Right lobe of liver (tissue), 6 donors: Measurements from ENCODE around the gene SLC7A5. TPM values are rescaled to one million over a fixed set of nuclear protein-coding genes. Genes with fewer than 3 reads are reported as not detected.
A peak's percentile ranks its signal among the peaks of the same experiment; 100 is the strongest.

Experiments used
- ATAC-seq, 4 donors: fragments of 200-7000 bp; cut with Tn5 transposase; one replicate each; pipeline ENCODE4 v1.9.1; 2020; ENCODE audit warnings: mild to moderate bottlenecking in 4 of 4, moderate library complexity in 4 of 4
- DNase-seq, 3 donors: peaks; one replicate each; pipeline ENCODE4 v3.0.0-alpha.2; 2020
- H3K27ac ChIP-seq, 3 donors: fragments of 200-600 bp; one replicate each; pipeline ENCODE4 v1.8.0; 2022
- H3K27me3 ChIP-seq, 2 donors: fragments of 200-600 bp; one replicate each; pipeline ENCODE4 v1.8.0; 2022
- H3K36me3 ChIP-seq, 4 donors: fragments of 200-600 bp; sonication (generic) in 1 of 4; one replicate each; pipeline versions ENCODE4 v1.5.1 to v1.8.0; 2017 to 2022; ENCODE audit warnings: control low read depth in 1 of 4
- H3K4me1 ChIP-seq, 4 donors: fragments of 200-600 bp; sonication (generic) in 1 of 4; one replicate each; pipeline versions ENCODE4 v1.5.1 to v1.8.0; 2017 to 2022; ENCODE audit warnings: control low read depth in 1 of 4
- H3K4me3 ChIP-seq, 3 donors: fragments of 200-600 bp; one replicate each; pipeline ENCODE4 v1.8.0; 2022
- H3K9me3 ChIP-seq, 4 donors: fragments of 200-600 bp; sonication (generic) in 1 of 4; one replicate each; pipeline versions ENCODE4 v1.5.1 to v1.8.0; 2017 to 2022; ENCODE audit warnings: control low read depth in 1 of 4
- POLR2A ChIP-seq: fragments of 450-650 bp; IDR thresholded peaks from one replicate; pipeline ENCODE4 v1.6.1; 2017; ENCODE audit warnings: antibody characterized with exemption, mild to moderate bottlenecking
- WGBS: methylation state at CpG from one replicate; pipeline ENCODE4 v1.1.6; 2018; ENCODE audit warnings: low coverage, low lambda C conversion rate; ENCODE audit not compliant: insufficient coverage; ENCODE audit errors: missing lambda C conversion rate; 5-methylcytosine and 5-hydroxymethylcytosine counted together
- intact Hi-C, 2 donors: fragments of 100-400 bp; cut with DNase I; formaldehyde crosslinking; loops; one replicate each; pipeline versions ENCODE4 v1.11.2 to v1.14.1; 2022
- total RNA-seq, 6 experiments: library from RNA; depleted of rRNA in 2 of 6; stranded (reverse); fragments of >200 nt in 2 of 6; fragmentation: NEBNext Ultra II Directional in 3 of 6; extraction: Animal tissue kit (Norgen Biotek cat#: 25700) in 3 of 6; gene quantifications; one replicate each; pipeline versions ENCODE4 v1.1.0 to v1.2.4, GENCODE V29; 2016 to 2023
- TF ChIP-seq, protein P1 (sequence below), 4 donors: fragments of 200-600 bp in 3 of 4; fragments of 450-650 bp in 1 of 4; IDR thresholded peaks; one replicate each; pipeline versions ENCODE4 v1.5.1 to v1.8.0; 2016 to 2022; ENCODE audit warnings: antibody characterized with exemption in 4 of 4, mild to moderate bottlenecking in 2 of 4
- donor health status: DM: no; HTN: yes; CAD: no.
- donor health status: DM: no; HTN: no; CAD: no.
- donor health status: DM: no; HTN: no; CAD: no.
- donor health status: DM: no; HTN: yes; CAD: no.
- donor health status: DM: no; HTN: yes; CAD: no.

SLC7A5 gene
- total RNA-seq, 6 experiments from 2014 or later, result 7.0 to 16.3 (median 12.4) TPM

DNA sequence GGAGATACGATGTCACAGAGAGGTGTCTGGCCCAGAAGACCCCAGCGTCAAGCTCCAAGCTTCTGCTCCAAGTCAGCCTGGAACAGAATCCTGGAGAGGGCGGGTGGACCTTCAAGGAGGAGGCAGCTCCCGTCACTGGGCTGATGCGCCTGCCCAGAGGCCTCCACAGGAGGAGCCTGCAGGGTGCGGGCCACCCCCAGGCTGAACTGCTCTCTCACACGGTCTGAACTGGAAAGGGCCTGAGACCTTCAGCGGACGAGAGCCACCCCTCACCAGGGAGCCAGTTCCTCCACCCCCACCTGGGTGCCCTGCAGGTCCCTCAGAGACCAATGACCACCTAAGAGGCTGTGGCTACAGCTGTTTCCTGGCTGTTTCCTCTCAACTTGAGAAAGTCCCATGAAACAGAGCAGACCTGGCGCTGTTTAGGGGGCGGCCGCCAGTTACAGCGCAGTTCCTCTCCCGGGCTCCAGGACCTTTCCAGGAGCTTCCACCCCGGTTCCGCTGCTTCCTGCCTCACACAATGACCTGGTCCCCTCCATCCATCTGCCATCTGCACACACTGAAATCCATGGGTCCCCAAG, 67.5 kb downstream of the SLC7A5 start:
- Histone ChIP-seq H3K27ac (no peak overlapping the region), H3K4me3 (no peak overlapping the region), H3K9me3 (no peaks in the 10 kb centered on the region), H3K36me3 (no peaks in the 10 kb centered on the region), H3K27me3 (no peaks in the 10 kb centered on the region), H3K4me1 (peaks cover 0 to 3% (median 0%) of the 10 kb centered on the region in 4 donors)
- ATAC-seq (peak in 1 of 4 donors; percentile 11), DNase-seq (no peak)
- intact Hi-C loops, result no loop called here
- TF ChIP-seq, protein P1, sequence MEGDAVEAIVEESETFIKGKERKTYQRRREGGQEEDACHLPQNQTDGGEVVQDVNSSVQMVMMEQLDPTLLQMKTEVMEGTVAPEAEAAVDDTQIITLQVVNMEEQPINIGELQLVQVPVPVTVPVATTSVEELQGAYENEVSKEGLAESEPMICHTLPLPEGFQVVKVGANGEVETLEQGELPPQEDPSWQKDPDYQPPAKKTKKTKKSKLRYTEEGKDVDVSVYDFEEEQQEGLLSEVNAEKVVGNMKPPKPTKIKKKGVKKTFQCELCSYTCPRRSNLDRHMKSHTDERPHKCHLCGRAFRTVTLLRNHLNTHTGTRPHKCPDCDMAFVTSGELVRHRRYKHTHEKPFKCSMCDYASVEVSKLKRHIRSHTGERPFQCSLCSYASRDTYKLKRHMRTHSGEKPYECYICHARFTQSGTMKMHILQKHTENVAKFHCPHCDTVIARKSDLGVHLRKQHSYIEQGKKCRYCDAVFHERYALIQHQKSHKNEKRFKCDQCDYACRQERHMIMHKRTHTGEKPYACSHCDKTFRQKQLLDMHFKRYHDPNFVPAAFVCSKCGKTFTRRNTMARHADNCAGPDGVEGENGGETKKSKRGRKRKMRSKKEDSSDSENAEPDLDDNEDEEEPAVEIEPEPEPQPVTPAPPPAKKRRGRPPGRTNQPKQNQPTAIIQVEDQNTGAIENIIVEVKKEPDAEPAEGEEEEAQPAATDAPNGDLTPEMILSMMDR (IDR thresholded peaks at IDR 0.05), result no peak
- 100% methylated on average over 1 of the region's 16 CpGs for WGBS

DNA sequence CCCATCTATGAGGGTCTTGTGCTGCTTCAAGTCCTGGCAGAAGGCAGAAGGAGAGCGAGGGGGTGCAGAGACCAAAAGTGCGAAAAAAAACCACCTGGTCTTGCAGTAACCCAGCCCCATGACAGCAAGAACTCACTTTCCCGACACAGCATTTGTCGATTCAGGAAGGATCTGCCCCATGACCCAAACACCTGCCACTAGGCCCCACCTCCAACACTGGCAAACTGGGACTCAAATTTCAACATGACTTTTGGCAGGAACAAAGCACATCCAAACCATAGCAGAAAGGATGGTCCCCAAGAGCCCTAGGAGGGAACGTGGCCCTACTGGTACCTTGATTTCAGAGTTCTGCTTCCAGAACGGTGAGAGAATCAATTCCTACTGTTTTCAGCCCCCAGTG, 68.8 kb downstream of the SLC7A5 start:
- TF ChIP-seq, protein P1 (IDR thresholded peaks at IDR 0.05), result no peak
- TF ChIP-seq POLR2A, result no peak
- no peaks in the 10 kb centered on the region for H3K36me3 ChIP-seq
- DNase-seq (peak in 1 of 3 donors; percentile 72), ATAC-seq (peak; percentile 79 to 91 (median 82))
- H3K27ac ChIP-seq, result no peak overlapping the region
- no peak overlapping the region for H3K4me3 ChIP-seq
- H3K4me1 ChIP-seq, result peaks cover 0 to 3% (median 0%) of the 10 kb centered on the region in 4 donors
- no peaks in the 10 kb centered on the region for H3K27me3 ChIP-seq
- WGBS, result 39% methylated on average over 5 of the region's 6 CpGs
- intact Hi-C loops, result no loop called here
- H3K9me3 ChIP-seq, result no peaks in the 10 kb centered on the region

DNA sequence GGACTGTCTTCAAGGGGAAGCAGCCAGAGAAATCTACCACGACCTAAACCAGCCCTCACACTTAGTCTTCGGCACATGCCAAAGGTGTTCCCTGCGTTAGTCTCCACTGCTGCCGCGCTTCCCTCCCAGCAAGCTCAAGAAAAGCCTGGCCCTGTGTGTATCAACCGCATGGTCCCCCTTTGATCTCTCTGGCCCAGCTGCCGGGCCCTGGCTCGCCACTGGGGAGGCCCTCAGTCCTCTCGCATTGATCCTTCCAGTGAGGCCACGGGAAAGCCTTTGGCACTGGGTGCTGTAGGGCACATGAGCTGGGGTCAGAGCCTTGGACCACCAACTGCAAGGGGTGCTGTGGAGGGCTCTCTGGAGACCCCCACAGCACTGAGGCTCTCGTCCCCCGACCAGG, 74.0 kb downstream of the SLC7A5 start:
- H3K4me3 ChIP-seq, result no peak overlapping the region
- ATAC-seq, result no peak
- H3K36me3 ChIP-seq, result no peaks in the 10 kb centered on the region
- no peaks in the 10 kb centered on the region for H3K27me3 ChIP-seq
- H3K27ac ChIP-seq, result no peak overlapping the region
- no peak for DNase-seq
- intact Hi-C loops, result no loop called here
- 80% methylated on average over 1 of the region's 12 CpGs for WGBS
- no peak for TF ChIP-seq POLR2A
- TF ChIP-seq, protein P1 (IDR thresholded peaks at IDR 0.05), result no peak
- peaks cover 0 to 26% (median 7%) of the 10 kb centered on the region in 4 donors for H3K4me1 ChIP-seq
- no peaks in the 10 kb centered on the region for H3K9me3 ChIP-seq

DNA sequence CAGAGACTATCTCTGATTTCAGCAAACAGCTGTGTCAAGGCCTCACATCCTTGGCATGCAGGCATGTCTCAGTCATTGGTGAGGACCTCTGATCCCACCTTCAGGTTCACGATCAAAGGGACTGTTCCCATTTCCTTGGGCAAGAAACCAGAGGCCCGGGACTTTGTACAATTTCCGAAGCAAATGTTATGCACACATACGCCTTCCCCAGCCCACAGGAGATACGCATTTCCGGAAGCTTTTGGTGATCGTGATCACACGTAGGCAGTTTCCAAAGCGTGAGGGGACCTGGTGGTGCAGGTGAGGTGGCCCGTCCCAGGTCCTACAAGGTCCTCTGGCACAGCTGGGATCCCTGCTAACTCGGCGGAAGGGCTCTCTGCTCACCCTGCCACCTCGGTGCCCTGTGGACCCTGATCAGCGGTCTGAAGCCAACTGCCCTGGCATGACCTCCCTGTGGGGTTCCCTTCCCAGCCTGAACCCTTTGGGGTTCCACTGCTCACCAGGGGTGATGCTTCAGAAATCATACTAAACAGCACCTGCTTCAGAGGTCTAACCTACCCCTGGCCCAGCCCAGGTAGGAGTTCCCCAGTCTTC, 74.7 kb downstream of the SLC7A5 start:
- intact Hi-C loops, result no loop called here
- no peak for TF ChIP-seq POLR2A
- TF ChIP-seq, protein P1 (IDR thresholded peaks at IDR 0.05), result no peak
- H3K9me3 ChIP-seq, result no peaks in the 10 kb centered on the region
- H3K27ac ChIP-seq, result no peak overlapping the region
- no peak overlapping the region for H3K4me3 ChIP-seq
- ATAC-seq (peak in 3 of 4 donors; percentile 9 to 53 (median 29)), DNase-seq (peak in 2 of 3 donors; percentile 66 to 68)
- no peaks in the 10 kb centered on the region for H3K27me3 ChIP-seq
- 36% methylated on average over 7 of the region's 14 CpGs for WGBS
- H3K36me3 ChIP-seq, result no peaks in the 10 kb centered on the region
- H3K4me1 ChIP-seq, result peaks cover 0 to 33% (median 7%) of the 10 kb centered on the region in 4 donors
